Kidney (tissue), 14 donors: ENCODE results near the gene CIT. TPM values are rescaled to one million over a fixed set of nuclear protein-coding genes. Genes with fewer than 3 reads are reported as not detected.

ENCODE experiments used
- DNase-seq, 5 donors: peaks; one replicate each; pipeline ENCODE4 v3.0.0-alpha.2; 2013 to 2020
- FAIRE-seq: peaks from 2 replicates; lab custom pipeline; 2012; peaks lifted over from hg19 to GRCh38; lab: Jason Lieb, UNC
- H3K27ac ChIP-seq, 2 donors: one replicate each; pipeline ENCODE4 v1.7.0; 2013; ENCODE audit warnings: low read depth in 2 of 2, low read length in 2 of 2, inconsistent platforms in 1 of 2
- H3K27me3 ChIP-seq: one replicate; pipeline ENCODE4 v1.7.1; 2013; ENCODE audit warnings: low read length, inconsistent platforms; ENCODE audit not compliant: control insufficient read depth, insufficient read depth
- H3K36me3 ChIP-seq, 3 donors: one replicate each; pipeline versions ENCODE4 v1.7.0 to v1.7.1; 2013; ENCODE audit warnings: low read length in 3 of 3, control low read depth in 1 of 3, inconsistent platforms in 1 of 3; ENCODE audit not compliant: insufficient read depth in 3 of 3, control insufficient read depth in 2 of 3
- H3K4me1 ChIP-seq, 3 donors: one replicate each; pipeline versions ENCODE4 v1.7.0 to v1.7.1; 2013; ENCODE audit warnings: low read length in 3 of 3, inconsistent platforms in 1 of 3, low read depth in 1 of 3; ENCODE audit not compliant: control insufficient read depth in 2 of 3, insufficient read depth in 2 of 3
- H3K4me3 ChIP-seq, 3 donors: one replicate each; pipeline versions ENCODE4 v1.7.0 to v1.8.1; 2013; ENCODE audit warnings: low read length in 3 of 3, control low read depth in 1 of 3, inconsistent platforms in 1 of 3
- H3K9ac ChIP-seq, 3 donors: one replicate each; pipeline versions ENCODE4 v1.7.0 to v1.7.1; 2013; ENCODE audit warnings: low read length in 3 of 3, control low read depth in 1 of 3, inconsistent platforms in 1 of 3
- H3K9me3 ChIP-seq, 3 donors: one replicate each; pipeline versions ENCODE4 v1.7.0 to v1.7.1; 2013; ENCODE audit warnings: low read length in 3 of 3, control low read depth in 1 of 3, inconsistent platforms in 1 of 3; ENCODE audit not compliant: control insufficient read depth in 2 of 3, insufficient read depth in 1 of 3
- CTCF ChIP-seq: IDR thresholded peaks from 3 replicates; pipeline ENCODE4 v1.5.1; 2012; ENCODE audit warnings: mild to moderate bottlenecking, moderate library complexity, borderline replicate concordance; ENCODE audit not compliant: insufficient read depth; ENCODE audit errors: extremely low read depth
- intact Hi-C: fragments of 100-400 bp; cut with DNase I; formaldehyde crosslinking; loops from one replicate; pipeline ENCODE4 v1.11.1; 2022
- polyA plus RNA-seq: library from polyadenylated mRNA; stranded (reverse); fragments of 350-450 nt; fragmentation: Illumina TruSeq; extraction: RNeasy Lipid Tissue Mini Kit (QIAGEN cat#74804); gene quantifications from one replicate; pipeline ENCODE4 v1.2.3, GENCODE V29; 2014; ENCODE audit warnings: low read depth, low replicate concordance; ENCODE audit not compliant: insufficient read depth
- total RNA-seq: library from RNA; stranded (reverse); fragmentation: NEBNext Ultra II Directional; extraction: Animal tissue kit (Norgen Biotek cat#: 25700); gene quantifications from one replicate; pipeline ENCODE4 v1.2.1, GENCODE V29; 2021
- donor health status: control.
- donor health status: control.
- donor health status: control.
- donor health status: control.
- donor health status: control.
- donor health status: DM: yes; HTN: yes; CAD: no.
- donor health status: Normal renal cell carcinoma (clear cell type).

CIT gene
- total and polyA plus RNA-seq, 2 donors from 2014 or later = 3.0 to 81.6 TPM

- H3K27ac ChIP-seq = peak within 1 kb of the TSS; percentile 95 to 97
- DNase-seq (peak; percentile 97 to 99 (median 98)), FAIRE-seq (no peak)
- peak within 1 kb of the TSS; percentile 80 to 87 (median 84) for H3K4me3 ChIP-seq
- H3K36me3 ChIP-seq = peaks cover 2 to 20% (median 11%) of the 10 kb centered on the region in 3 donors
- no peaks in the 10 kb centered on the region for H3K9me3 ChIP-seq
- TF ChIP-seq CTCF = peak; percentile 92
- H3K4me1 ChIP-seq = peaks cover 0 to 36% (median 7%) of the 10 kb centered on the region in 3 donors
- no peaks in the 10 kb centered on the region for H3K27me3 ChIP-seq
- intact Hi-C loops = no loop called here
- H3K9ac ChIP-seq = peak within 1 kb of the TSS; percentile 78 to 97 (median 94)
Observed at GRCh38 chr12:119667577-119668323, 209.4 kb downstream of the CIT start, which contains the start of gene PRKAB1. Gene PRKAB1, plus strand, starts transcription at chr12:119668133. Its CDS starts 112 bp downstream, at chr12:119668245.

GRCh38 chr12:119666900-119667576 is 210.1 kb downstream of the CIT start:
- H3K36me3 ChIP-seq = peaks cover 2 to 13% (median 4%) of the 10 kb centered on the region in 3 donors
- H3K27ac ChIP-seq = peak overlapping the region in 1 of 2 donors; percentile 97
- no peak for TF ChIP-seq CTCF
- DNase-seq (no peak), FAIRE-seq (no peak)
- H3K4me3 ChIP-seq = peak overlapping the region; percentile 71 to 87 (median 72)
- no peaks in the 10 kb centered on the region for H3K27me3 ChIP-seq
- intact Hi-C loops = no loop called here
- H3K9me3 ChIP-seq = no peaks in the 10 kb centered on the region
- peak overlapping the region; percentile 30 to 66 (median 51) for H3K9ac ChIP-seq
- peaks cover 0 to 30% (median 4%) of the 10 kb centered on the region in 3 donors for H3K4me1 ChIP-seq

GRCh38 chr12:119666226-119666795 is 210.8 kb downstream of the CIT start:
- Histone ChIP-seq H3K9ac (peak overlapping the region in 1 of 3 donors; percentile 66), H3K4me3 (no peak overlapping the region), H3K36me3 (peaks cover 0 to 6% (median under 1%) of the 10 kb centered on the region in 3 donors), H3K27ac (no peak overlapping the region), H3K27me3 (no peaks in the 10 kb centered on the region), H3K9me3 (no peaks in the 10 kb centered on the region), H3K4me1 (peaks cover 0 to 23% (median 4%) of the 10 kb centered on the region in 3 donors)
- no peak for TF ChIP-seq CTCF
- no peak for DNase-seq
- intact Hi-C loops = no loop called here
- no peak for FAIRE-seq
